Activated naive CD8-positive, alpha-beta T cell treated with anti-CD3 and anti-CD28 coated beads for 36 hours (primary cell): Measurements from ENCODE around the gene BTRC. TPM values are rescaled to one million over a fixed set of nuclear protein-coding genes. Genes with fewer than 3 reads are reported as not detected.
"Not testable (repeated sequence)": the region's sequence is repeated elsewhere in the genome, so short reads cannot be mapped to it uniquely, and the experiment has no call there.

Experiments
- DNase-seq: peaks from one replicate; pipeline ENCODE4 v3.0.0; 2021
- H3K27ac Mint-ChIP-seq: one replicate; pipeline ENCODE4 v1.8.0; 2022; ENCODE audit warnings: mild to moderate bottlenecking, moderate library complexity, mixed read lengths
- H3K27me3 Mint-ChIP-seq: one replicate; pipeline ENCODE4 v1.8.0; 2022; ENCODE audit warnings: mild to moderate bottlenecking, mixed read lengths
- H3K36me3 Mint-ChIP-seq: one replicate; pipeline ENCODE4 v1.8.0; 2021; ENCODE audit warnings: mild to moderate bottlenecking, mixed read lengths
- H3K4me1 Mint-ChIP-seq: one replicate; pipeline ENCODE4 v1.8.0; 2021; ENCODE audit warnings: mixed read lengths
- H3K4me3 Mint-ChIP-seq: one replicate; pipeline ENCODE4 v1.8.0; 2022; ENCODE audit warnings: mild to moderate bottlenecking, moderate library complexity, mixed read lengths
- H3K9me3 Mint-ChIP-seq: one replicate; pipeline ENCODE4 v1.8.0; 2022; ENCODE audit warnings: mixed read lengths
- total RNA-seq, 2 experiments: library from RNA; stranded (reverse); gene quantifications; one replicate each; pipeline ENCODE4 v1.2.3, GENCODE V29; 2021

The BTRC gene
- total RNA-seq, 2 experiments from 2014 or later: 14.0 to 14.3 TPM

DNA sequence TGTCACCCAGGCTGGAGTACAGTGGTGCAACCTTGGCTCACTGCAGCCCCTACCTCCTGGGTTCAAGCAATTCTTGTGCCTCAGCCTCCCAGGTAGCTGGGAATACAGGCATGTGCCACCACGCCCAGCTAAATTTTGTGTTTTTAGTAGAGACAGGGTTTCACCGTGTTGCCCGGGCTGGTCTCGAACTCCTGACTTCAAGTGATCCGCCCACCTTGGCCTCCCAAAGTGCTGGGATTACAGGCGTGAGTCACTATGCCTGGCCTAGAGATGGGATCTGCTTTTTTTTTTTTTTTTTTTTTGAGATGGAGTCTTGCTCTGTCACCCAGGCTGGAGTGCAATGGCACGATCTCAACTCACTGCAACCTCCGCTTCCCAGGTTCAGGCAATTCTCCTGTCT lies 6.1 kb downstream of the BTRC start:
- not testable (repeated sequence) for H3K27ac Mint-ChIP-seq, DNase-seq, H3K9me3 Mint-ChIP-seq

DNA sequence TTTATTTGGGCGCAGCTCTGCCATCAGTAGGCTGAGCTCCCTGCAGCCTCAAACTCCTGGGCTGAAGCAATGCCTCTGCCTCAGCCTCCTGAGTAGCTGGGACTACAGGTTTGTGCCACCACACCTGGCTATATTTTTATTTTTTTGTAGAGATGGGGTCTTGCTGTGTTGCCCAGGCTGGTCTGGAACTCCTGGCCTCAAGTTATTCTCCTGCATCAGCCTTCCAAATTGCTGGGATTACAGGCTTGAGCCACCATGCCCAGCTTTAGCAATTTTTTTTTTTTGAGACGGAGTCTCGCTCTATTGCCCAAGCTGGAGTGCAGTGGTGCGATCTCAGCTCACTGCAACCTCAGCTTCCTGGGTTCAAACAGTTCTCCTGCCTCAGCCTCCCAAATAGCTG lies 6.9 kb downstream of the BTRC start:
- not testable (repeated sequence) for H3K27ac Mint-ChIP-seq, H3K27me3 Mint-ChIP-seq, H3K36me3 Mint-ChIP-seq, H3K4me3 Mint-ChIP-seq, DNase-seq, H3K9me3 Mint-ChIP-seq
- H3K4me1 Mint-ChIP-seq: peaks cover 26% of the 10 kb centered on the region

More for the DNA sequence above, 6.1 kb downstream of the BTRC start:
- H3K4me3 Mint-ChIP-seq, H3K36me3 Mint-ChIP-seq, H3K27me3 Mint-ChIP-seq: not testable (repeated sequence)
- H3K4me1 Mint-ChIP-seq: peaks cover 32% of the 10 kb centered on the region

DNA sequence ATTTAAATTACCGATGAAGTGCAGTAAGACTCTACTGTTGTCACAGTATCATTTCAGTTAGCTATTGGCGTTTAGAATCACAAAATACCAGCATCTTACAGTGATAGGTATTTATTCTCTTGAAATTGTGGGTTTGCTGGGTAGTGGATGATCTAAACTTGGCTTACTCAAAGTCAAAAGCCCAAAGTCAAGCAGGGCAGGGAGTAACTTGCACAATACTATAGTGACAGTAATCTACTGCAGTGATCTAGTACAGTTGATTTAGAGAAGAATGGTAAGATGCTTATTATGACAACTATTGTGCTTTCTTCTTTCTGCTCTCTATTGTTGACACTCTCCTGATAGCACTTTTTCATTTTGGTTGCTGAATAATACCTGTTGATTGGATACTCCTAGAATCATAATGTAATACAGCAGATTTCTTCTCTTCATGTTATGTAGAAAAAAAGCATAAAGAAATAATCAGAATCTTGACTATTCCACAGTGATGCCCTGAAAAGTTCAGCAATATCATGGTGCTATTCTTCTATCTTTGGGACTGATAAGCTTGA lies 10.0 kb downstream of the BTRC start:
- Mint-ChIP-seq H3K27ac (no peak overlapping the region), H3K36me3 (peaks cover 6% of the 10 kb centered on the region), H3K27me3 (no peaks in the 10 kb centered on the region), H3K9me3 (no peaks in the 10 kb centered on the region), H3K4me1 (peaks cover 24% of the 10 kb centered on the region), H3K4me3 (no peak overlapping the region)
- DNase-seq: no peak

DNA sequence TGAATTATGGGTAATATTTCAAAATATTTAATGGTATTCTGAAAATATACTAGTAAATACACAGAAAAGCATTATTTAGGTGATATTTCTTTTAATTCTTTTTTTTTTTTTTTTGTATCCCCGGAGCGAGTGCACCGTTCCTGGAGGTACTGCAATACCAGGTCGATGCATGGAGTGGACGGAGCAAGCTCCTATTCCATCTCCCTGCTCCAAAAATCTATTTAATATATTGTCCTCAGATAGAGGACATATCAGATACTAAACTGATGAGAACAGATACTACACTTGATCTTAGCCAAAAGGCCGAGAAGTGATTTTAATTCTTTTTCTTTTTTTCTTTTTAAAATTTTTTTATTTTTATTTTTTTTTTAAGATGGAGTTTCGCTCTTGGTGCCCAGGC lies 10.8 kb downstream of the BTRC start:
- Mint-ChIP-seq H3K27ac (no peak overlapping the region), H3K27me3 (no peaks in the 10 kb centered on the region), H3K4me1 (peaks cover 23% of the 10 kb centered on the region), H3K9me3 (no peaks in the 10 kb centered on the region), H3K36me3 (peaks cover 11% of the 10 kb centered on the region), H3K4me3 (no peak overlapping the region)
- DNase-seq: no peak

DNA sequence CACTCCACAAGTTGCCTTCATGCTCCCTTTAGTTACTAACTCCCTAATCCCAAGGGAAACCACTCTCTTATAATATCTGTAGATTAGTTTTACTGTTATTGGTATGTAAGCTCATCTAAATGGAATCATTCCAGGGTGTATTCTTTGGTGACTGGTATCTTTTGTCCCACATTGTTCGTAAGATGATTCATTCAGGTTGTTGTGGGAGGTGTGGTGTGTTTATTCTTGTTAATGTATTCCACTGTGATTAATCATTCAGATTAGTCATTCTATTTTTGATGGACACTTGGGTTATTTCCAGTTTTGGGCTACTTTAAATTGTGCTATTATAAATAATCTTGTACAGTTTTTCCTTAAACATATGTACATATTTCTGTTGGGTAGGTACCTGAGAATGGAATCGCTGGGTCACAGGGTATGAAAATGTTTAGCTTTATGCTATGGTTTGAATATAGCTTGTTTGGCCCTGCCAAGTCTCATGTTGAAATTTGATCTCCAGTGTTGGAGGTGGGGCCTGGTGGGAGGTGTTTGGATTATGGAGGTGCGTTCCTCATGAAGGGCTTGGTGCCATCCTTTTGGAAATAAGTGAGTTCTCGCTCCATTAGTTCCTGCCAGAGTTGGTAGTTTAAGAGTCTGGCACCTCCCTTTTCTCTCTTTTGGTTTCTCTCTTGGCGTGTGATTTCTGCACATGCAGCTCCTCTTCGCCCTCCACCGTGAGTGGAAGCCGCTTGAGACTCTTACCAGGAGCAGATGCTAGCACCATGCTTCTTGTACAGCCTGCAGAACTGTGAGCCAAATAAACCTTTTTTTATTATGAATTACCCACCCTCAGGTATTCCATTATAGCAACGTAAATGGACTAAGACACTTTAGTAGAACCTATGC lies 13.8 kb downstream of the BTRC start:
- Mint-ChIP-seq H3K36me3 (peaks cover 21% of the 10 kb centered on the region), H3K4me3 (no peak overlapping the region), H3K4me1 (peaks cover 21% of the 10 kb centered on the region), H3K27me3 (no peaks in the 10 kb centered on the region), H3K9me3 (no peaks in the 10 kb centered on the region), H3K27ac (peak overlapping the region; percentile 66)
- DNase-seq: no peak

DNA sequence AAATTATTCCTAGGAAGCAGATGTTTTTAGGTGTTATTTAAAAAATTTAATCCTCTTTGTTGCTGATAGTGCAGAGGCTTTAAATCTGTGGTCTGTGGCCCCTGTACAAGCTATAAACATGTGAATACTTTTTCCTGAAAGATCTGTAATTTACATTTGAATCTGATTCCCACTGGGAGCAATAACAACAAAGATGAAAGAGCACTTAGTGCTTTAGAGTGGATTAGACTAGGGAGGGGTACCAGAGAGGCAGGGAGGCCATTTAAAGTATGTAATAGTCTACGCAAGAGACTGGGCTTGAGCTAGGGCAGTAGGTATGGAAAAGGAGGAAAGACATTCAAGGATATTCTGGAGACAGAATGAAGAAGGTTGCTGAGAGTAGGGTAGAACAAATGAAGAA lies 19.1 kb downstream of the BTRC start:
- no peaks in the 10 kb centered on the region for H3K27me3 Mint-ChIP-seq
- peaks cover 5% of the 10 kb centered on the region for H3K9me3 Mint-ChIP-seq
- H3K27ac Mint-ChIP-seq: no peak overlapping the region
- H3K4me1 Mint-ChIP-seq: peaks cover 13% of the 10 kb centered on the region
- H3K36me3 Mint-ChIP-seq: peaks cover 27% of the 10 kb centered on the region
- H3K4me3 Mint-ChIP-seq: no peak overlapping the region
- no peak for DNase-seq

DNA sequence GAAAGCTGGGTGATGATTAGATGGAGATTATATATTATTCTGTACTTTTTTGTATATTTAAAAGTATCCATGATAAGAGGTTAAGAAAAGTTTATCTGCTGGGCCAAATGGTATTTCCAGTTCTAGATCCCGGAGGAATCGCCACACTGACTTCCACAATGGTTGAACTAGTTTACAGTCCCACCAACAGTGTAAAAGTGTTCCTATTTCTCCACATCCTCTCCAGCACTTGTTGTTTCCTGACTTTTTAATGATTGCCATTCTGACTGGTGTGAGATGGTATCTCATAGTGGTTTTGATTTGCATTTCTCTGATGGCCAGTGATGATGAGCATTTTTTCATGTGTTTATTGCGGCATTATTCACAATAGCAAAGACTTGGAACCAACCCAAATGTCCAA lies 20.0 kb downstream of the BTRC start:
- peaks cover 12% of the 10 kb centered on the region for H3K4me1 Mint-ChIP-seq
- H3K27ac Mint-ChIP-seq, H3K27me3 Mint-ChIP-seq, H3K9me3 Mint-ChIP-seq, DNase-seq, H3K4me3 Mint-ChIP-seq: not testable (repeated sequence)
- H3K36me3 Mint-ChIP-seq: peaks cover 24% of the 10 kb centered on the region

DNA sequence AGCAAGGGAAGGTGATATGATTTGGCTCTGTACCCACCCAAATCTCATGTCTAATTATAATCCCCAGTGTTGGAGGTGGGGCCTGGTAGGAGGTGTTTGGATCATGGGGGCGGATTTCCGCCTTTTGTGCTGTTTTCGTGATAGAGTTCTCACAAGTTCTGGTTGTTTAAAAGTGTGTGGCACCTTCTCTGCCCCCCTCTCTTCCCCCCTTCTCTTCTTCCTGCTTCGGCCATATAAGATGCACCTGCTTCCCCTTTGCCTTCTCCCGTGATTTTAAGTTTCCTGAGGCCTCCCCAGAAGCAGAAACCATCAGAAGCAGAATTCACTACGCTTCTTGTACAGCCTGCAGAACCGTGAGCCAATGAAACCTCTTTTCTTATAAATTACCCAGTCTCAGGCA lies 21.1 kb downstream of the BTRC start:
- Mint-ChIP-seq H3K36me3 (peaks cover 16% of the 10 kb centered on the region), H3K4me3 (no peak overlapping the region), H3K27ac (no peak overlapping the region), H3K9me3 (peaks cover 5% of the 10 kb centered on the region), H3K4me1 (peaks cover 15% of the 10 kb centered on the region), H3K27me3 (no peaks in the 10 kb centered on the region)
- DNase-seq: no peak

DNA sequence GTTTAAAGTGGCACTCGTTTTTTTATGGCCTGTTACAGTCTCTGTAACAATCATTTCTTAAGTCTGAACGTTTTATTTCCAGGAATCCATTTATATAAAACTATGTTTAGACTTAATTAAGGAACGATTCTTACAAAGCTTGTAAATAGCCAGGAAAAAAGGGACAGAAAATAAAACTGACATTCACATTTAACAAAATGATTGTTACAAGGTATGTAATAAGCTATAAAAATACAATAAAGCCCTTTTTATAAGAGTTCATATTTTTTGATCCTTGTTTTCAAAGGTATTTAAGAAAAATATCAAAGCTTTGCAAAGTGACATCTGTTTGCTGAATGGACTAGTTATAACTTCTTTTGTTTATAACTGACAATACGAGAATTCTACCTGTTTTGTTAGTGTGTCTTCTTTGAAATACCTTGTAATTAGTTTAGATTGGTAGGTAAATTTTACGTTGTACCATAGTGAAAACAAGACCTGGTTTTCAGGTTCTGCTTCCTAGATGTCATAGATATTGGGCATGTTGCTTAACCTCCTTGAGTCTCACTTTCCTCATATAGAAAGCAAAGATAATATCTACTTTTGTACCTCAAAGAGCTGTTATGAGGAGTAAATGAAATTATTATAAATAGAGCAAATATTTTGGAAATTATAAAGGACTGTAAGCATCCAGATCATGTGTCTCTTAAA lies 25.8 kb downstream of the BTRC start:
- H3K36me3 Mint-ChIP-seq: peaks cover 2% of the 10 kb centered on the region
- H3K9me3 Mint-ChIP-seq: no peaks in the 10 kb centered on the region
- no peak overlapping the region for H3K4me3 Mint-ChIP-seq
- H3K27me3 Mint-ChIP-seq: no peaks in the 10 kb centered on the region
- H3K4me1 Mint-ChIP-seq: peaks cover 28% of the 10 kb centered on the region
- no peak for DNase-seq
- no peak overlapping the region for H3K27ac Mint-ChIP-seq

DNA sequence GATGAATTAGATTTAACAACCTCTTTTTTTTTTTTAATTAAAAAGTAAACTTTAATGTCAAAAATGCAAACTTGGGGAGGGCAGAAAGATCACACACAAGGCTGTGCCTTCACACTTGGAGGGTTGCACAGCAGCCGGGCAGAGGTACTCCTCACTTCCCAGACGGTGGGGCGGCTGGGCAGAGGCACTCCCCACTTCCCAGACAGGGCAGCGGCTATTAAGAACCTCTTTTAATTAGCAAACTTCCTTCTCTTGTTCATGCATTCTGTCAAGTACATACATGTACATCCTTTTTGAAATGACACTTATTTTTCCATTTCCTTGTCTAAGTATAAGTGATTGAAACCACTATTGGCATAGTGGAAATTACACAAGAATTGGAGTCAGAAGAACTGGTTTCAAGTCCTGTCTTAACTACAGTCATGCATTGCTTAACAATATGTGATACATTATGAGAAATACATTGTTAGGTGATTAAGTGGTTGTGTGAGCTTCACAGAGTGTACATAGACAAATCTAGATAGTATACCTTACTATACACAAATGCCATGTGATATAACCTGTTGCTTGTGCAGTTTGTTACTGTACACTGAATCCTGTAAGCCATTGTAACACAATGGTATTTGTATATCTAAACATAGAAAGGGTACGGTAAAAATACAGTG lies 26.5 kb downstream of the BTRC start:
- Mint-ChIP-seq H3K27ac (peak overlapping the region; percentile 74), H3K27me3 (no peaks in the 10 kb centered on the region), H3K9me3 (no peaks in the 10 kb centered on the region), H3K36me3 (no peaks in the 10 kb centered on the region), H3K4me3 (no peak overlapping the region), H3K4me1 (peaks cover 23% of the 10 kb centered on the region)
- DNase-seq: no peak

DNA sequence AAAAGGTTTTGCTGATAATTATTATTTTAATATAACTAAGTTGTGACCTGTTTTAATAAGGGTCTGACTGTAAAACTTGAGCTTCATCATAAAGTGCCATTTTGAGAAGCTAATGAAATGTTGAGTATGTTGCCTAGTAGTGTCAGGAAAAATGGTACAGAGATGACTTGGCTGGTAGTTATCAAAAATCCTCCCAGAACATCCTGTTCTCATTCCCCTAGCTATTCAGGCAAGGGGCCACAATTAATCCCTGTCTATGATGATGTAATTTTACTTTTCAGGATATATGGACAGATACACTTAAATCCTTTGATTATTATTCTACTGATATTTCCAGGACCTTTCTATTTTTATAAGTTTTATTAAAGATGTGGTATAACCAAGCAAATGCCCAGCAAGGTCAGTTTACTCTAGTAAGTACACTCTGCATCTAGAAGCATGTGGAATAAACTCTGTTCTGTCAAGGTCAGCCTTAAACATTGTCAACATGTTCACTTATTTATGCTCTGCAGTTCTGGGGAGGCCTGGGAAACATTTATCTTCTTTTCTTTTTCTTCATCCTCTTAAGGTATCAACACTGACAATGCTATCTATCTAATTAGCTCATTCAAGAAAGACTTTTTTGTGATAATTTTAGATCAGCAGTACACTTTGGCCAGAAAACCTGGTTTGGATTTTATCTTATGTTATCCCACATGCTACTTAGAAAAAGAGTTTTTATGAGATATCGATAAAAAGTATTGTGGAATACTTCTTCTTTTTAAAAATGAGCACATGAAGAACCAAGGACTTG lies 32.1 kb downstream of the BTRC start:
- Mint-ChIP-seq H3K9me3 (no peaks in the 10 kb centered on the region), H3K27ac (no peak overlapping the region), H3K4me1 (peaks cover 16% of the 10 kb centered on the region), H3K4me3 (no peak overlapping the region), H3K36me3 (peaks cover 3% of the 10 kb centered on the region), H3K27me3 (no peaks in the 10 kb centered on the region)
- no peak for DNase-seq

DNA sequence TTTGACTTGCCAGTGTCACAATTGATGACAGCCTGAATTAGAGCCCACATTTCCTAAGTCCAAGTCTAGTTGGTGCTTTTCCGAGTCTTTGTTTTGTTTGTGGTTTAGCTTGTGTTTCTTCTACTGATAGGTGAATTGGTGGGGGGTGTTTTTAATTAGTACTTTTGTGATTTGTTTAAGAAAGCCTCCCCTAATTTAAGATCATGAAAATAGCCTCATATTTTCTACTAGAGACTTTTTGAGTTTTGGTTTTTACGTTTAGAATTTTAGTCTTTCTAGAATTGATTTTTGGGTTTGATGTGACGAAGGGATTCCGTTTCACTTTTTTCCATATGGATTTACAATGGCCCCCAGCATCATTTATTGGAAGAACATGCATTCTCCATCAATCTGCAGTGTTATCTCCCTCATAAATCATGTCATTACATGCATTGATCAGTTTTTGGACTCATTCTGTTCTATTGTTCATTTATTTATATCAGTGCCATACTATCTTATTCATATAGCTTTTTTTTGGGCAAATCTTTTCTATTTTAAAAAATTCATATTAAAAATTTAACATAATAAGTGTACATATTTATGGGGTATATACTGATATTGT lies 32.8 kb downstream of the BTRC start:
- Mint-ChIP-seq H3K9me3 (no peaks in the 10 kb centered on the region), H3K36me3 (peaks cover 3% of the 10 kb centered on the region), H3K4me3 (no peak overlapping the region), H3K4me1 (peaks cover 9% of the 10 kb centered on the region), H3K27ac (no peak overlapping the region), H3K27me3 (no peaks in the 10 kb centered on the region)
- DNase-seq: no peak

DNA sequence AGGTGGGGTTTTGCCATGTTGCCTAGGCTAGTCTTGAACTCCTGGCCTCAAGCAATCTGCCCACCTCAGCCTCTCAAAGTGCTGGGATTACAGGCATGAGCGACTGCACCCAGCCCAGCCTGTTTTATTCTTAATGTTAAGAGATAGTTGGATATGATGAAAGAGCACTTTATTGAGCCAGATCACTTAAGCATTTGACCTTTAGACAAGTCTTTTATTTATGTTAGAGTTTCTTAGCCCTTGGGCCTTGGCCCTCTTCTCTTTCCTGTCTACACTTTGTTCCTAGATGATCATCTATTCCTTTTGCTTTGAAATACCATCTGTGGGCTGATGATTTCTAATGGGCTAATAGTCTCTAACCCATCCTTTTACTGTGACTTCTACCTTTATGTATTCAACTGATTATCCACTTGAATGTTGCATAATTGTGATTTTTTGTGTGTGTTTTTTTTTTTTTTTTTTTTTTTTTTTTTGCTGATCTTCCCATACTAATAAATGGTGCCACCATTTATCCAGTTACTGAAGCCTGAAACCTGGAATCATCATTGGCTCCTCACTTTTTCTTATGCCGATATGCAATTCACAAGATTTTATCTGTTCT lies 34.8 kb downstream of the BTRC start:
- no peak overlapping the region for H3K4me3 Mint-ChIP-seq
- no peaks in the 10 kb centered on the region for H3K9me3 Mint-ChIP-seq
- no peaks in the 10 kb centered on the region for H3K27me3 Mint-ChIP-seq
- peaks cover 14% of the 10 kb centered on the region for H3K4me1 Mint-ChIP-seq
- no peak for DNase-seq
- H3K36me3 Mint-ChIP-seq: peaks cover 3% of the 10 kb centered on the region
- H3K27ac Mint-ChIP-seq: no peak overlapping the region

DNA sequence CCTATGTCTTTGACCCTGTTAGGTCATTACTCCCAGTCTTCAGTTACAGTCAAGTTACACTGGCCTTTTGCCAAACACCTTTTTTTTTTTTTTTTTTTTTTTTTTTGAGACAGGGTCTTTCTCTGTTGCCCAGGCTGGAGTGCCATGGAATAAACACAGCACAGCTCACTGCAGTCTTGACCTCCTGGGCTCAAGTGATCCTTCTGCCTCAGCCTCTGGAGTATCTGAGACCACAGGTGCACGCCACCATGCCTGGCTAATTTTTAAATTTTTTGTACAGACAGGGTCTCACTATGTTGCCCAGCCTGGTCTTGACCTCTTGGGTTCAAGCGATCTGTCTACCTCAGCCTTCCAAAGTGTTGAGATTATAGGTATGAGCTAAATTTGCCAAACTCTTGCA lies 35.6 kb downstream of the BTRC start:
- peaks cover 14% of the 10 kb centered on the region for H3K4me1 Mint-ChIP-seq
- H3K9me3 Mint-ChIP-seq, H3K4me3 Mint-ChIP-seq, DNase-seq, H3K36me3 Mint-ChIP-seq, H3K27ac Mint-ChIP-seq, H3K27me3 Mint-ChIP-seq: not testable (repeated sequence)
